ENCODE data around the gene PPP1R2B.

Gene PPP1R2B

GRCh38 chr5:156883316-156883875 is 33.3 kb downstream of the PPP1R2B start:
- DNase-seq, result no peak

GRCh38 chr5:156888520-156888919 is 38.4 kb downstream of the PPP1R2B start:
- no peak for DNase-seq

DNA sequence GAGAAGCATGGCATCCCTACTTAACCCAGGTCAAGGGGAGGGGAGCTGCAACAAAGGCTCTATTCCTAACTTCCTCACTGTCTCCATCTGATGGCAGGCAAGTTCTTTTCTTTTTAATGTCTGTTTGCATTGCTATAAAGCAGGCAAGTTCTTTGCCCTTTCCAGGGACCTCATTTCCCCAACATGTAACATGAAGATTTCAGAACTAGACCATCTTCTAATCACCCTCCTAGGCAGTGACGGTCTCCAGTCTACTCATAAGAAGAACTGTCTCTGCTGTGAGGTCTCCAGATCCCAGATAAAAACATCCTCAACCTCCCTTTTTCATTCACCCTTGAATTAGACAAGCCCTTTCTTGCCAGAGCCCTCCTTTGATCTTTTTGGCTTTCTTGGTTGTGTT is 42.1 kb downstream of the PPP1R2B start:
- no peak for DNase-seq

- no peak for DNase-seq
These were observed 42.8 kb downstream of the PPP1R2B start for GRCh38 chr5:156892864-156893263.

GRCh38 chr5:156893517-156893916 is 43.4 kb downstream of the PPP1R2B start:
- DNase-seq, result no peak

GRCh38 chr5:156896546-156896945 is 46.5 kb downstream of the PPP1R2B start:
- DNase-seq, result no peak
